MM.1S (cell line): ENCODE data around the gene HELZ.

ENCODE experiments used
- DNase-seq: peaks from one replicate; pipeline ENCODE4 v3.0.0-alpha.2; 2015
- H2AFZ ChIP-seq: fragments of 300-600 bp; sonication (generic); 2 replicates; pipeline ENCODE4 v1.6.0; 2016; ENCODE audit warnings: antibody characterized with exemption, low read length
- H3F3A ChIP-seq: fragments of 300-600 bp; sonication (generic); 2 replicates; pipeline ENCODE4 v1.6.1; 2016; ENCODE audit warnings: mild to moderate bottlenecking, antibody characterized with exemption, low read length, moderate library complexity, mixed read lengths; ENCODE audit not compliant: insufficient read depth
- H3K27ac ChIP-seq: fragments of 300-600 bp; sonication (generic); 2 replicates; pipeline ENCODE4 v1.5.1; 2016; ENCODE audit warnings: mild to moderate bottlenecking, low read length
- H3K27me3 ChIP-seq: fragments of 300-600 bp; sonication (generic); replicated peaks from 2 replicates; pipeline ENCODE4 v1.6.0; 2016; ENCODE audit warnings: low read length; ENCODE audit not compliant: insufficient read depth
- H3K36me3 ChIP-seq: fragments of 300-600 bp; sonication (generic); replicated peaks from 2 replicates; pipeline ENCODE4 v1.6.1; 2016; ENCODE audit warnings: mild to moderate bottlenecking, low read length, mixed read lengths; ENCODE audit not compliant: insufficient read depth
- H3K4me1 ChIP-seq: fragments of 300-600 bp; sonication (generic); 2 replicates; pipeline ENCODE4 v1.6.1; 2016; ENCODE audit warnings: low read length, mixed read lengths
- H3K4me2 ChIP-seq: fragments of 300-600 bp; sonication (generic); 2 replicates; pipeline ENCODE4 v1.6.0; 2016; ENCODE audit warnings: low read depth, low read length
- H3K4me3 ChIP-seq: fragments of 300-600 bp; sonication (generic); 2 replicates; pipeline ENCODE4 v1.5.1; 2016; ENCODE audit warnings: low read length, mixed read lengths
- H3K79me2 ChIP-seq: fragments of 300-600 bp; sonication (generic); 2 replicates; pipeline ENCODE4 v1.6.1; 2016; ENCODE audit warnings: mixed run types, low read length, mixed read lengths
- H3K9ac ChIP-seq: fragments of 300-600 bp; sonication (generic); 2 replicates; pipeline ENCODE4 v1.6.1; 2016; ENCODE audit warnings: low read length, mixed read lengths
- H3K9me2 ChIP-seq: fragments of 300-600 bp; sonication (generic); replicated peaks from 2 replicates; pipeline ENCODE4 v1.6.1; 2016; ENCODE audit warnings: mild to moderate bottlenecking, low read length, mixed read lengths; ENCODE audit not compliant: insufficient read depth
- H3K9me3 ChIP-seq: fragments of 300-600 bp; sonication (generic); replicated peaks from 2 replicates; pipeline ENCODE4 v1.6.1; 2016; ENCODE audit warnings: mild to moderate bottlenecking, low read length, mixed read lengths; ENCODE audit not compliant: insufficient read depth
- H4K20me1 ChIP-seq: fragments of 300-600 bp; sonication (generic); 2 replicates; pipeline ENCODE4 v1.6.1; 2016; ENCODE audit warnings: mild to moderate bottlenecking, low read length, moderate library complexity, mixed read lengths; ENCODE audit not compliant: insufficient read depth
- EZH2 ChIP-seq: fragments of 300-600 bp; sonication (generic); optimal IDR thresholded peaks from 2 replicates; pipeline ENCODE3; 2017; ENCODE audit warnings: low read depth, mild to moderate bottlenecking, antibody characterized with exemption, low read length, mixed read lengths
- EZH2phosphoT487 ChIP-seq: fragments of 300-600 bp; sonication (generic); IDR thresholded peaks from 2 replicates; pipeline ENCODE4 v1.6.1; 2018; ENCODE audit warnings: antibody characterized with exemption, low read length
- TF ChIP-seq, protein P1 (sequence below): fragments of 300-600 bp; sonication (generic); IDR thresholded peaks from 2 replicates; pipeline ENCODE4 v1.5.1; 2016; ENCODE audit warnings: antibody characterized with exemption, low read length, mixed read lengths

Gene HELZ

GRCh38 chr17:67217446-67217845 lies 27.6 kb downstream of the HELZ start:
- Histone ChIP-seq H3F3A (no peaks in the 10 kb centered on the region), H3K9ac (no peak overlapping the region), H3K36me3 (peaks cover 9% of the 10 kb centered on the region; the same call in 1 of the 2 replicates), H4K20me1 (peaks cover 13% of the 10 kb centered on the region; the same call in 1 of the 2 replicates), H3K4me3 (no peak overlapping the region), H3K27ac (no peak overlapping the region), H3K27me3 (no peaks in the 10 kb centered on the region), H3K79me2 (peaks cover 79% of the 10 kb centered on the region), H3K4me2 (no peak overlapping the region), H3K4me1 (no peaks in the 10 kb centered on the region), H3K9me3 (no peaks in the 10 kb centered on the region), H3K9me2 (no peaks in the 10 kb centered on the region), H2AFZ (no peak overlapping the region)
- no peak for DNase-seq
- TF ChIP-seq, protein P1, sequence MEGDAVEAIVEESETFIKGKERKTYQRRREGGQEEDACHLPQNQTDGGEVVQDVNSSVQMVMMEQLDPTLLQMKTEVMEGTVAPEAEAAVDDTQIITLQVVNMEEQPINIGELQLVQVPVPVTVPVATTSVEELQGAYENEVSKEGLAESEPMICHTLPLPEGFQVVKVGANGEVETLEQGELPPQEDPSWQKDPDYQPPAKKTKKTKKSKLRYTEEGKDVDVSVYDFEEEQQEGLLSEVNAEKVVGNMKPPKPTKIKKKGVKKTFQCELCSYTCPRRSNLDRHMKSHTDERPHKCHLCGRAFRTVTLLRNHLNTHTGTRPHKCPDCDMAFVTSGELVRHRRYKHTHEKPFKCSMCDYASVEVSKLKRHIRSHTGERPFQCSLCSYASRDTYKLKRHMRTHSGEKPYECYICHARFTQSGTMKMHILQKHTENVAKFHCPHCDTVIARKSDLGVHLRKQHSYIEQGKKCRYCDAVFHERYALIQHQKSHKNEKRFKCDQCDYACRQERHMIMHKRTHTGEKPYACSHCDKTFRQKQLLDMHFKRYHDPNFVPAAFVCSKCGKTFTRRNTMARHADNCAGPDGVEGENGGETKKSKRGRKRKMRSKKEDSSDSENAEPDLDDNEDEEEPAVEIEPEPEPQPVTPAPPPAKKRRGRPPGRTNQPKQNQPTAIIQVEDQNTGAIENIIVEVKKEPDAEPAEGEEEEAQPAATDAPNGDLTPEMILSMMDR, result no peak
- TF ChIP-seq EZH2phosphoT487, result no peak
- TF ChIP-seq EZH2, result no peak

- H3K36me3 ChIP-seq, result peaks cover 9% of the 10 kb centered on the region; the same call in 1 of the 2 replicates
- no peak overlapping the region for H3K4me2 ChIP-seq
Observed at GRCh38 chr17:67216578-67217320, 28.2 kb downstream of the HELZ start.

GRCh38 chr17:67215991-67216421 lies 29.0 kb downstream of the HELZ start:
- no peak for DNase-seq
- TF ChIP-seq EZH2phosphoT487, result no peak
- no peak for TF ChIP-seq EZH2
- TF ChIP-seq, protein P1, result no peak
- no peaks in the 10 kb centered on the region for H3K9me2 ChIP-seq
- H4K20me1 ChIP-seq, result peaks cover 12% of the 10 kb centered on the region; the same call in 1 of the 2 replicates
- no peaks in the 10 kb centered on the region for H3K27me3 ChIP-seq
- H3K79me2 ChIP-seq, result peaks cover 76% of the 10 kb centered on the region
- no peak overlapping the region for H2AFZ ChIP-seq
- H3F3A ChIP-seq, result no peaks in the 10 kb centered on the region
- no peaks in the 10 kb centered on the region for H3K9me3 ChIP-seq
- H3K9ac ChIP-seq, result no peak overlapping the region
- H3K4me2 ChIP-seq, result no peak overlapping the region
- H3K4me3 ChIP-seq, result no peak overlapping the region
- H3K36me3 ChIP-seq, result peaks cover 9% of the 10 kb centered on the region; the same call in 1 of the 2 replicates
- H3K27ac ChIP-seq, result no peak overlapping the region
- no peaks in the 10 kb centered on the region for H3K4me1 ChIP-seq

More at GRCh38 chr17:67216578-67217320, 28.2 kb downstream of the HELZ start:
- no peak overlapping the region for H3K27ac ChIP-seq
- no peak overlapping the region for H3K9ac ChIP-seq
- peaks cover 78% of the 10 kb centered on the region for H3K79me2 ChIP-seq
- H3K9me2 ChIP-seq, result no peaks in the 10 kb centered on the region
- H3K9me3 ChIP-seq, result no peaks in the 10 kb centered on the region
- no peak for DNase-seq
- H3K4me3 ChIP-seq, result no peak overlapping the region
- H3K27me3 ChIP-seq, result no peaks in the 10 kb centered on the region
- H2AFZ ChIP-seq, result no peak overlapping the region
- no peaks in the 10 kb centered on the region for H3K4me1 ChIP-seq
- no peaks in the 10 kb centered on the region for H3F3A ChIP-seq
- TF ChIP-seq EZH2phosphoT487 (no peak), EZH2 (no peak)
- TF ChIP-seq, protein P1, result no peak
- H4K20me1 ChIP-seq, result peaks cover 13% of the 10 kb centered on the region; the same call in 1 of the 2 replicates
